ENCODE results near the gene TSFM.

The TSFM gene

DNA sequence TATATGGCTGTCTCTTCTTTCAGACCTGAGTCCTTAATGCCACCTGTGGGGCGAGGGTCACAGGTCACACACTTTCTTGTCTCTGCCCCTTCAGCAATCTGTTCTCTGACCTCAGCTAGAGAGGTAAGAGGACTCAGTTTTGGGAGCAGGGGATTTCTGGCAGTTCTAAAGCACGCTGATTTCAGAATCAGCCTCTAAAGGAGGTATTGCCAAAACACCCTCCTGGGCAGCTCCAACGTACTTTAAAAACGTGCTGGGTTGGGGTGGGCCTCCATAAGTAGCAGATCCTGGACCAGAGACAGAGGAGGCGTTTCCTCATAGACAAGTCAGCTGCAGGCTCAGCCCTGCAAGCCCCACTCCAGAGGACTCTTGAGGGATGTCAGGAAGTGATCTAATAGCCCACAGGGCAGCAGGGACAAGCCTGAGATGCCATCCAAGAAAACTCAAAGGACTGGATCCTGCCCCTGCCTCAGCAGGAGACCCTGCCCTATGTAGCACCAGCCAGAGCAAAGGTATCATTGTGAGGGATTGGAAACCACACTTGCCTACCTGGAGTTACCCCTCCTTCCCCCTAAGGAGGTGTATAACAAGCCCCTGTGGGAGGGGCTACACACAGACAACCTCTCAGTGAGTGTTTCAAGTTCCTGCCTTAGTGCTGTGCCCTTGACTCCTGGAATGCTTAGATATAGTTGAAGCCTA lies 55.4 kb downstream of the TSFM start:
- DNase-seq (ENCODE audit: low read depth in 1 of 2, low spot score in 1 of 2), result peak in 1 of 2 experiments; percentile 68
- TF ChIP-seq, protein P1, sequence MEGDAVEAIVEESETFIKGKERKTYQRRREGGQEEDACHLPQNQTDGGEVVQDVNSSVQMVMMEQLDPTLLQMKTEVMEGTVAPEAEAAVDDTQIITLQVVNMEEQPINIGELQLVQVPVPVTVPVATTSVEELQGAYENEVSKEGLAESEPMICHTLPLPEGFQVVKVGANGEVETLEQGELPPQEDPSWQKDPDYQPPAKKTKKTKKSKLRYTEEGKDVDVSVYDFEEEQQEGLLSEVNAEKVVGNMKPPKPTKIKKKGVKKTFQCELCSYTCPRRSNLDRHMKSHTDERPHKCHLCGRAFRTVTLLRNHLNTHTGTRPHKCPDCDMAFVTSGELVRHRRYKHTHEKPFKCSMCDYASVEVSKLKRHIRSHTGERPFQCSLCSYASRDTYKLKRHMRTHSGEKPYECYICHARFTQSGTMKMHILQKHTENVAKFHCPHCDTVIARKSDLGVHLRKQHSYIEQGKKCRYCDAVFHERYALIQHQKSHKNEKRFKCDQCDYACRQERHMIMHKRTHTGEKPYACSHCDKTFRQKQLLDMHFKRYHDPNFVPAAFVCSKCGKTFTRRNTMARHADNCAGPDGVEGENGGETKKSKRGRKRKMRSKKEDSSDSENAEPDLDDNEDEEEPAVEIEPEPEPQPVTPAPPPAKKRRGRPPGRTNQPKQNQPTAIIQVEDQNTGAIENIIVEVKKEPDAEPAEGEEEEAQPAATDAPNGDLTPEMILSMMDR (IDR thresholded peaks at IDR 0.05; ENCODE audit: insufficient read depth, low read length), result no peak
- no peak for TF ChIP-seq SPI1 (IDR thresholded peaks at IDR 0.05; ENCODE audit: borderline replicate concordance, low read depth)
- Histone ChIP-seq H3K27ac (replicated peaks) (peak overlapping the region; percentile 51), H3K27me3 (ENCODE audit: insufficient read depth, poor library complexity, severe bottlenecking) (no peaks in the 10 kb centered on the region), H3K4me3 (replicated peaks; ENCODE audit: insufficient read depth, low read length) (no peak overlapping the region)

DNA sequence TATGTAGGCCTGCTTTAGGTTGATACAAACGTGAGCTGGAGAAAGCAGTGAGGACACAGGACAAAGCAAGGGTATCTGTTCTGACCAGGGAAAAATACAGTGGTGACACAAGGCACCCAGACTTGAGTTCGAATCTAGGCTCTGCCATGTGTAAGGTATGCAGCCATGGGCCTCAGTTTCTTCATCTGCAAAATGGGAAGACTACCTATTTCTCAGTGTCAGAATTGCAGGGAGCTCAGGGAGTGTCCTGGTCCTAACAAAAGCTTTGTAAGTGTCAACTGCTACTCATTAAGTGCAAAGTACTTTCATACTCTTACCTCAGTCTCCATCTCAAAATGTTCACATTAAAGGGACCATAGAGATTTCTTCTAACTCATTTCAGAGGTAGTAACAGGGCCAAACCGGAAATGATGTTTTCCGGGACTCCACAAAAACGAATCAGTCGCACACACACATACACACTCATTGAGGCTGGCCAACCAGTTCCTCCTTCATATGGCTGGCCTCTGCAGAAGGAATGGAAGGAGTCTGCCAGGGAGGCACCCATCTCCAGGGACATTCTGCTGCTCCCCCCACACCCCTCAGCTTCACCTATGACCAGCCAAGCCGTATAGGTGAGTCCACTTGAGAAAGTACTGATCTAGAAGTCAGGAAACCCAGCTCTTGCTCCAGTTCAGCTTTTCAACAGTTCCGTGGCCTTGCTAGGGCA lies 56.2 kb downstream of the TSFM start:
- H3K4me3 ChIP-seq (replicated peaks; ENCODE audit: insufficient read depth, low read length), result no peak overlapping the region
- H3K27ac ChIP-seq (replicated peaks), result peak overlapping the region; percentile 51

DNA sequence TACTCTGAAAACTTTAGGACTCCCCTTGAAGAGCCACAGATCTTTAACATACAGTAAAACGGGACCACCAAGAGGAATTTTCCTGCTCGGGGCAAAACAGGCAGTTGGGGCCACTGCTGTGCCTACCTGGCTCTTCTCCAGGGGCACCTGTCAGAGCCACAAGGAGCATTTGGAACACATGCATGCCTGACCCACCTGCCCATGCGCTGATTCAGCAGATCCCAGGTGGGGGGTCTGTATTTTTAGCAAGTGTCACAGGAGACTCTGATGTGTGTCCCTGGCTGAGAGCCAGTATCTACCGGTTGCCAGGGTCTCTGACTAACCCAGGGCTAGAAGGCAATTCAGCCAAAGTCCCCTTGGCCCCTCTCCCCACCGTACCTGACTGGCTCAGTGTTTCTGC lies 57.4 kb downstream of the TSFM start:
- H3K4me3 ChIP-seq (replicated peaks; ENCODE audit: insufficient read depth, low read length), result no peak overlapping the region
- no peaks in the 10 kb centered on the region for H3K27me3 ChIP-seq (ENCODE audit: insufficient read depth, poor library complexity, severe bottlenecking)
- H3K27ac ChIP-seq (replicated peaks), result no peak overlapping the region
- TF ChIP-seq GABPA (IDR thresholded peaks at IDR 0.05; ENCODE audit: low read depth), result no peak
- TF ChIP-seq, protein P1 (IDR thresholded peaks at IDR 0.05; ENCODE audit: insufficient read depth, low read length), result no peak
- TF ChIP-seq SPI1 (IDR thresholded peaks at IDR 0.05; ENCODE audit: borderline replicate concordance, low read depth), result no peak
- TF ChIP-seq REST (IDR thresholded peaks at IDR 0.05; ENCODE audit: insufficient replicate concordance, low read depth), result no peak
- no peak for DNase-seq (ENCODE audit: low read depth in 1 of 2, low spot score in 1 of 2)

More for the DNA sequence above, 56.2 kb downstream of the TSFM start:
- TF ChIP-seq REST (IDR thresholded peaks at IDR 0.05; ENCODE audit: insufficient replicate concordance, low read depth), result no peak
- TF ChIP-seq, protein P1 (IDR thresholded peaks at IDR 0.05; ENCODE audit: insufficient read depth, low read length), result no peak
- peak; percentile 36; the same call in 1 of the 2 replicates for TF ChIP-seq GABPA (IDR thresholded peaks at IDR 0.05; ENCODE audit: low read depth)
- TF ChIP-seq SPI1 (IDR thresholded peaks at IDR 0.05; ENCODE audit: borderline replicate concordance, low read depth), result peak; percentile 68; the same call in 1 of the 2 replicates
- TF ChIP-seq POLR2AphosphoS5 (IDR thresholded peaks at IDR 0.05; ENCODE audit: low read depth), result no peak
- peak in 1 of 2 experiments; percentile 75 for DNase-seq (ENCODE audit: low read depth in 1 of 2, low spot score in 1 of 2)
- no peaks in the 10 kb centered on the region for H3K27me3 ChIP-seq (ENCODE audit: insufficient read depth, poor library complexity, severe bottlenecking)
